ENCODE results near the gene ITGB5. TPM values are rescaled to one million over a fixed set of nuclear protein-coding genes. Genes with fewer than 3 reads are reported as not detected.

ITGB5 gene
- total and polyA plus RNA-seq, 2 donors (not counting 1 experiment from before 2014, with no cell fraction given) = 0.15 to 0.54 TPM

GRCh38 chr3:124919756-124920155 is 32.6 kb upstream of the ITGB5 start:
- ATAC-seq (ENCODE audit: low read depth) (no peak), DNase-seq (no peak)
- Histone ChIP-seq H3K9ac (ENCODE audit: low read length) (no peak overlapping the region), H3K4me1 (ENCODE audit: control insufficient read depth in 2 of 2, insufficient read depth in 2 of 2, low read length in 2 of 2) (no peaks in the 10 kb centered on the region), H3K4me3 (ENCODE audit: control extremely low read depth in 1 of 5, extremely low read depth in 1 of 5, insufficient read depth in 1 of 5, low read depth in 2 of 5, low read length in 4 of 5) (no peak overlapping the region), H3K27me3 (replicated peaks in 1 of 4; ENCODE audit: control extremely low read depth in 1 of 4, control insufficient read depth in 3 of 4, insufficient read depth in 4 of 4, low read length in 3 of 4) (no peaks in the 10 kb centered on the region), H3K27ac (ENCODE audit: low read length in 2 of 2) (no peak overlapping the region), H4K20me1 (ENCODE audit: control insufficient read depth, insufficient read depth, low read length, poor library complexity, severe bottlenecking) (no peaks in the 10 kb centered on the region), H2AFZ (ENCODE audit: insufficient read depth, low read depth, low read length, poor library complexity, severe bottlenecking) (no peak overlapping the region), H3K36me3 (replicated peaks in 1 of 2; ENCODE audit: control extremely low read depth in 1 of 2, control insufficient read depth in 1 of 2, extremely low read depth in 1 of 2, insufficient read depth in 2 of 2, low read length in 1 of 2) (no peaks in the 10 kb centered on the region), H3K9me3 (ENCODE audit: control extremely low read depth in 1 of 3, control insufficient read depth in 2 of 3, insufficient read depth in 1 of 3, low read length in 2 of 3) (no peaks in the 10 kb centered on the region), H3K79me2 (ENCODE audit: control insufficient read depth, insufficient read depth, low read length) (no peaks in the 10 kb centered on the region), H3K4me2 (replicated peaks; ENCODE audit: low read depth, low read length, poor library complexity, severe bottlenecking) (no peak overlapping the region)
- no CpG with 5 or more reads among the region's 2 CpGs for WGBS (ENCODE audit: insufficient coverage)
- H3K9me3 Mint-ChIP-seq (ENCODE audit: insufficient read depth) = no peaks in the 10 kb centered on the region
- TF ChIP-seq CTCF (IDR thresholded peaks at IDR 0.05) = no peak
- no peak for TF ChIP-seq EZH2 (IDR thresholded peaks at IDR 0.05; ENCODE audit: borderline replicate concordance, insufficient read depth, low read depth, low read length, poor library complexity, severe bottlenecking)
- no peak overlapping the region for H3K4me3 Mint-ChIP-seq
- ChIA-PET POLR2A (no interaction called here), CTCF (no interaction called here)
- H3K27me3 Mint-ChIP-seq = peaks cover 23% of the 10 kb centered on the region
- H3K27ac Mint-ChIP-seq = no peak overlapping the region
- intact Hi-C loops (cut with micrococcal nuclease) = no loop called here
- no peaks in the 10 kb centered on the region for H3K4me1 Mint-ChIP-seq

GRCh38 chr3:124918524-124918923 is 31.4 kb upstream of the ITGB5 start:
- H3K9ac ChIP-seq (ENCODE audit: low read length) = no peak overlapping the region
- H4K20me1 ChIP-seq (ENCODE audit: control insufficient read depth, insufficient read depth, low read length, poor library complexity, severe bottlenecking) = no peaks in the 10 kb centered on the region
- Mint-ChIP-seq H3K4me3 (no peak overlapping the region), H3K4me1 (no peaks in the 10 kb centered on the region), H3K9me3 (ENCODE audit: insufficient read depth) (no peaks in the 10 kb centered on the region), H3K27ac (no peak overlapping the region), H3K27me3 (peaks cover 22% of the 10 kb centered on the region)
- no peaks in the 10 kb centered on the region for H3K4me1 ChIP-seq (ENCODE audit: control insufficient read depth in 2 of 2, insufficient read depth in 2 of 2, low read length in 2 of 2)
- 100% methylated on average over 2 of the region's 2 CpGs for WGBS (ENCODE audit: insufficient coverage)
- no peaks in the 10 kb centered on the region for H3K79me2 ChIP-seq (ENCODE audit: control insufficient read depth, insufficient read depth, low read length)
- no peaks in the 10 kb centered on the region for H3K36me3 ChIP-seq (replicated peaks in 1 of 2; ENCODE audit: control extremely low read depth in 1 of 2, control insufficient read depth in 1 of 2, extremely low read depth in 1 of 2, insufficient read depth in 2 of 2, low read length in 1 of 2)
- H3K9me3 ChIP-seq (ENCODE audit: control extremely low read depth in 1 of 3, control insufficient read depth in 2 of 3, insufficient read depth in 1 of 3, low read length in 2 of 3) = no peaks in the 10 kb centered on the region
- H3K27ac ChIP-seq (ENCODE audit: low read length in 2 of 2) = no peak overlapping the region
- ATAC-seq (ENCODE audit: low read depth) (no peak), DNase-seq (no peak)
- no peak overlapping the region for H3K4me2 ChIP-seq (replicated peaks; ENCODE audit: low read depth, low read length, poor library complexity, severe bottlenecking)
- intact Hi-C loops (cut with micrococcal nuclease) = no loop called here
- H3K27me3 ChIP-seq (replicated peaks in 1 of 4; ENCODE audit: control extremely low read depth in 1 of 4, control insufficient read depth in 3 of 4, insufficient read depth in 4 of 4, low read length in 3 of 4) = peaks cover 0 to 2% (median 0%) of the 10 kb centered on the region in 4 experiments
- ChIA-PET CTCF (no interaction called here), POLR2A (no interaction called here)
- TF ChIP-seq EZH2 (IDR thresholded peaks at IDR 0.05; ENCODE audit: borderline replicate concordance, insufficient read depth, low read depth, low read length, poor library complexity, severe bottlenecking) (no peak), CTCF (IDR thresholded peaks at IDR 0.05) (no peak)
- H2AFZ ChIP-seq (ENCODE audit: insufficient read depth, low read depth, low read length, poor library complexity, severe bottlenecking) = no peak overlapping the region
- no peak overlapping the region for H3K4me3 ChIP-seq (ENCODE audit: control extremely low read depth in 1 of 5, extremely low read depth in 1 of 5, insufficient read depth in 1 of 5, low read depth in 2 of 5, low read length in 4 of 5)
